Loucy (cell line): ENCODE results near the gene SPPL3.

Experiments used
- H2AFZ ChIP-seq: fragments of 200-600 bp; sonication (generic); 2 replicates; pipeline ENCODE4 v1.6.0; 2016; ENCODE audit warnings: antibody characterized with exemption, mild to moderate bottlenecking, low read length, moderate library complexity
- H3F3A ChIP-seq: fragments of 200-600 bp; 2 replicates; pipeline ENCODE4 v1.6.0; 2016; ENCODE audit warnings: antibody characterized with exemption, low read depth, mild to moderate bottlenecking
- H3K27me3 ChIP-seq: fragments of 200-600 bp; sonication (generic); 2 replicates; pipeline ENCODE4 v1.6.1; 2014; ENCODE audit warnings: low read length, mild to moderate bottlenecking; ENCODE audit not compliant: insufficient read depth, poor library complexity, severe bottlenecking
- H3K36me3 ChIP-seq: fragments of 200-600 bp; sonication (generic); 2 replicates; pipeline ENCODE4 v1.6.1; 2016; ENCODE audit warnings: low read length; ENCODE audit not compliant: insufficient read depth
- H3K4me1 ChIP-seq: fragments of 200-600 bp; sonication (generic); 2 replicates; pipeline ENCODE4 v1.5.1; 2014; ENCODE audit warnings: low read length, mild to moderate bottlenecking; ENCODE audit not compliant: insufficient read depth, poor library complexity, severe bottlenecking
- H3K4me2 ChIP-seq: fragments of 200-600 bp; sonication (generic); 2 replicates; pipeline ENCODE4 v1.6.0; 2014; ENCODE audit warnings: antibody characterized with exemption, low read length, low read depth, mild to moderate bottlenecking; ENCODE audit not compliant: poor library complexity, severe bottlenecking
- H3K4me3 ChIP-seq: fragments of 200-600 bp; sonication (generic); 2 replicates; pipeline ENCODE4 v1.5.1; 2014; ENCODE audit warnings: low read length, mild to moderate bottlenecking, mixed read lengths; ENCODE audit not compliant: poor library complexity, severe bottlenecking
- H3K79me2 ChIP-seq: fragments of 200-600 bp; sonication (generic); 2 replicates; pipeline ENCODE4 v1.6.1; 2014; ENCODE audit warnings: low read length; ENCODE audit not compliant: insufficient read depth
- H3K9ac ChIP-seq: fragments of 200-600 bp; sonication (generic); 2 replicates; pipeline ENCODE4 v1.6.0; 2014; ENCODE audit warnings: mild to moderate bottlenecking, low read depth, low read length, moderate library complexity; ENCODE audit not compliant: poor library complexity, severe bottlenecking
- H3K9me2 ChIP-seq: fragments of 200-600 bp; sonication (generic); replicated peaks from 2 replicates; pipeline ENCODE4 v1.6.1; 2016; ENCODE audit warnings: low read depth, low read length, mixed read lengths
- H3K9me3 ChIP-seq: fragments of 200-600 bp; sonication (generic); 2 replicates; pipeline ENCODE4 v1.6.1; 2014; ENCODE audit warnings: mild to moderate bottlenecking, antibody characterized with exemption, low read length, low read depth; ENCODE audit not compliant: insufficient read depth
- H4K20me1 ChIP-seq: fragments of 200-600 bp; sonication (generic); 2 replicates; pipeline ENCODE4 v1.6.0; 2014; ENCODE audit warnings: antibody characterized with exemption, low read length, mild to moderate bottlenecking; ENCODE audit not compliant: insufficient read depth, poor library complexity, severe bottlenecking
- CTCF ChIP-seq: fragments of 200-600 bp; sonication (generic); conservative IDR thresholded peaks from 2 replicates; pipeline ENCODE4 v1.5.1; 2014; ENCODE audit warnings: mild to moderate bottlenecking, antibody characterized with exemption, low read length
- EZH2phosphoT487 ChIP-seq: fragments of 200-600 bp; IDR thresholded peaks from 2 replicates; pipeline ENCODE4 v1.6.1; 2018; ENCODE audit warnings: antibody characterized with exemption, mild to moderate bottlenecking, moderate library complexity, borderline replicate concordance

The SPPL3 gene

GRCh38 chr12:120759591-120760348, 144.4 kb downstream of the SPPL3 start:
- H3K27me3 ChIP-seq = no peaks in the 10 kb centered on the region
- H4K20me1 ChIP-seq = no peaks in the 10 kb centered on the region
- no peak overlapping the region for H3K9ac ChIP-seq
- no peaks in the 10 kb centered on the region for H3K79me2 ChIP-seq
- no peaks in the 10 kb centered on the region for H3K9me2 ChIP-seq
- H3K4me1 ChIP-seq = no peaks in the 10 kb centered on the region
- H3K9me3 ChIP-seq = no peaks in the 10 kb centered on the region
- peaks cover 47% of the 10 kb centered on the region; the same call in 1 of the 2 replicates for H3K36me3 ChIP-seq
- no peak overlapping the region for H3K4me2 ChIP-seq
- TF ChIP-seq CTCF (no peak), EZH2phosphoT487 (no peak)
- no peak overlapping the region for H2AFZ ChIP-seq
- H3K4me3 ChIP-seq = no peak overlapping the region
- no peaks in the 10 kb centered on the region for H3F3A ChIP-seq

GRCh38 chr12:120758798-120759590, 145.2 kb downstream of the SPPL3 start:
- Histone ChIP-seq H3K27me3 (no peaks in the 10 kb centered on the region), H4K20me1 (no peaks in the 10 kb centered on the region), H3F3A (no peaks in the 10 kb centered on the region), H2AFZ (no peak overlapping the region), H3K4me3 (no peak overlapping the region), H3K9ac (no peak overlapping the region), H3K4me2 (no peak overlapping the region), H3K79me2 (no peaks in the 10 kb centered on the region), H3K4me1 (no peaks in the 10 kb centered on the region), H3K9me2 (no peaks in the 10 kb centered on the region), H3K9me3 (no peaks in the 10 kb centered on the region), H3K36me3 (peaks cover 39% of the 10 kb centered on the region; the same call in 1 of the 2 replicates)
- TF ChIP-seq EZH2phosphoT487 (no peak), CTCF (no peak)

- no peaks in the 10 kb centered on the region for H4K20me1 ChIP-seq
- H2AFZ ChIP-seq = no peak overlapping the region
- no peak for TF ChIP-seq EZH2phosphoT487
- TF ChIP-seq CTCF = no peak
- no peaks in the 10 kb centered on the region for H3K79me2 ChIP-seq
- no peaks in the 10 kb centered on the region for H3K9me2 ChIP-seq
- no peak overlapping the region for H3K4me2 ChIP-seq
- H3K4me1 ChIP-seq = no peaks in the 10 kb centered on the region
- H3K36me3 ChIP-seq = peaks cover 30% of the 10 kb centered on the region; the same call in 1 of the 2 replicates
- no peaks in the 10 kb centered on the region for H3F3A ChIP-seq
- no peaks in the 10 kb centered on the region for H3K27me3 ChIP-seq
- H3K4me3 ChIP-seq = no peak overlapping the region
- no peak overlapping the region for H3K9ac ChIP-seq
- H3K9me3 ChIP-seq = no peaks in the 10 kb centered on the region
Measured at GRCh38 chr12:120757949-120758348, 146.2 kb downstream of the SPPL3 start.
